ENCODE data around the gene CDH15. TPM values are rescaled to one million over a fixed set of nuclear protein-coding genes. Genes with fewer than 3 reads are reported as not detected.

Gene CDH15
- total RNA-seq (121 TPM), polyA plus RNA-seq (ENCODE audit: insufficient read depth in 1 of 8, insufficient read length in 8 of 8, low replicate concordance in 1 of 8) (100 to 1,000 TPM; 124 to 276 (median 191) TPM)
- long read RNA-seq, donor 1, transcript CDH15-201 (14 exons, 2,847 nt) = major isoform, 10 of 30 reads
- long read RNA-seq, donor 1, transcript CDH15-203 (5 exons, 1,587 nt) = minor isoform, 6 of 30 reads
- long read RNA-seq, donor 1, partial matches to known transcripts = 14 of 30 reads
- long read RNA-seq, donor 1, other reads (novel, unspliced or antisense) = 0 of 30 reads
- long read RNA-seq, donor 2 = 0 reads
- long read RNA-seq, donor 3, transcript CDH15-203 (5 exons, 1,587 nt) = minor isoform, 11 of 131 reads
- long read RNA-seq, donor 3, transcript CDH15-201 (14 exons, 2,847 nt) = major isoform, 68 of 131 reads
- long read RNA-seq, donor 3, partial matches to known transcripts = 52 of 131 reads
- long read RNA-seq, donor 3, other reads (novel, unspliced or antisense) = 0 of 131 reads
- long read RNA-seq, donor 4, transcript CDH15-201 (14 exons, 2,847 nt) = major isoform, 25 of 67 reads
- long read RNA-seq, donor 4, partial matches to known transcripts = 39 of 67 reads
- long read RNA-seq, donor 4, other reads (novel, unspliced or antisense) = 0 of 67 reads
- long read RNA-seq, donor 5, transcript CDH15-201 (14 exons, 2,847 nt) = major isoform, 21 of 89 reads
- long read RNA-seq, donor 5, partial matches to known transcripts = 64 of 89 reads
- long read RNA-seq, donor 5, other reads (novel, unspliced or antisense) = 0 of 89 reads
- long read RNA-seq, donor 6, transcript CDH15-203 (5 exons, 1,587 nt) = minor isoform, 6 of 107 reads
- long read RNA-seq, donor 6, transcript CDH15-201 (14 exons, 2,847 nt) = major isoform, 39 of 107 reads
- long read RNA-seq, donor 6, partial matches to known transcripts = 62 of 107 reads
- long read RNA-seq, donor 6, other reads (novel, unspliced or antisense) = 0 of 107 reads
- long read RNA-seq, donor 7, transcript CDH15-201 (14 exons, 2,847 nt) = major isoform, 23 of 58 reads
- long read RNA-seq, donor 7, partial matches to known transcripts = 33 of 58 reads
- long read RNA-seq, donor 7, other reads (novel, unspliced or antisense) = 0 of 58 reads
- long read RNA-seq, donor 8, transcript CDH15-201 (14 exons, 2,847 nt) = major isoform, 6 of 24 reads
- long read RNA-seq, donor 8, transcript CDH15-203 (5 exons, 1,587 nt) = major isoform, 6 of 24 reads
- long read RNA-seq, donor 8, partial matches to known transcripts = 12 of 24 reads
- long read RNA-seq, donor 8, other reads (novel, unspliced or antisense) = 0 of 24 reads
- long read RNA-seq, donor 9, transcript CDH15-201 (14 exons, 2,847 nt) = major isoform, 6 of 50 reads
- long read RNA-seq, donor 9, partial matches to known transcripts = 43 of 50 reads
- long read RNA-seq, donor 9, other reads (novel, unspliced or antisense) = 0 of 50 reads
- long read RNA-seq, donor 10, transcript CDH15-201 (14 exons, 2,847 nt) = major isoform, 7 of 38 reads
- long read RNA-seq, donor 10, partial matches to known transcripts = 28 of 38 reads
- long read RNA-seq, donor 10, other reads (novel, unspliced or antisense) = 0 of 38 reads
- long read RNA-seq, donor 11, transcript CDH15-201 (14 exons, 2,847 nt) = major isoform, 18 of 59 reads
- long read RNA-seq, donor 11, partial matches to known transcripts = 39 of 59 reads
- long read RNA-seq, donor 11, other reads (novel, unspliced or antisense) = 0 of 59 reads

GRCh38 chr16:89171216-89172170 is at the start of gene CDH15:
TSS of gene CDH15 (plus strand) at chr16:89171748. CDS start at chr16:89171832, 84 bp downstream.
- Histone ChIP-seq H3K4me1 (ENCODE audit: control insufficient read depth, insufficient read depth, low read length) (peaks cover 63% of the 10 kb centered on the region), H3K27me3 (ENCODE audit: control insufficient read depth, insufficient read depth, low read length) (peaks cover 27% of the 10 kb centered on the region), H3K36me3 (ENCODE audit: control insufficient read depth, insufficient read depth, low read length) (peaks cover 9% of the 10 kb centered on the region), H3K27ac (ENCODE audit: low read length) (peak within 1 kb of the TSS; percentile 86), H3K9me3 (replicated peaks; ENCODE audit: control insufficient read depth, low read depth, low read length) (no peaks in the 10 kb centered on the region), H3K4me3 (ENCODE audit: low read length) (peak within 1 kb of the TSS; percentile 88)
- WGBS (ENCODE audit: insufficient coverage) = 3% methylated on average over 59 of the region's 74 CpGs
- DNase-seq = peak; percentile 95

- H3K4me1 ChIP-seq (ENCODE audit: control insufficient read depth, insufficient read depth, low read length) = no peaks in the 10 kb centered on the region
- H3K27me3 ChIP-seq (ENCODE audit: control insufficient read depth, insufficient read depth, low read length) = no peaks in the 10 kb centered on the region
- no peak for DNase-seq
- H3K4me3 ChIP-seq (ENCODE audit: low read length) = no peak overlapping the region
- peaks cover 64% of the 10 kb centered on the region for H3K36me3 ChIP-seq (ENCODE audit: control insufficient read depth, insufficient read depth, low read length)
- H3K9me3 ChIP-seq (replicated peaks; ENCODE audit: control insufficient read depth, low read depth, low read length) = no peaks in the 10 kb centered on the region
- H3K27ac ChIP-seq (ENCODE audit: low read length) = no peak overlapping the region
- 74% methylated on average over 6 of the region's 11 CpGs for WGBS (ENCODE audit: insufficient coverage)
These were observed 49.2 kb upstream of the CDH15 start for GRCh38 chr16:89122322-89122851.

- DNase-seq = no peak
- Histone ChIP-seq H3K9me3 (replicated peaks; ENCODE audit: control insufficient read depth, low read depth, low read length) (no peaks in the 10 kb centered on the region), H3K36me3 (ENCODE audit: control insufficient read depth, insufficient read depth, low read length) (peaks cover 56% of the 10 kb centered on the region), H3K4me1 (ENCODE audit: control insufficient read depth, insufficient read depth, low read length) (no peaks in the 10 kb centered on the region), H3K4me3 (ENCODE audit: low read length) (no peak overlapping the region), H3K27ac (ENCODE audit: low read length) (no peak overlapping the region), H3K27me3 (ENCODE audit: control insufficient read depth, insufficient read depth, low read length) (no peaks in the 10 kb centered on the region)
- 81% methylated on average over 25 of the region's 25 CpGs for WGBS (ENCODE audit: insufficient coverage)
These were observed 48.3 kb upstream of the CDH15 start for GRCh38 chr16:89123001-89123830.

DNA sequence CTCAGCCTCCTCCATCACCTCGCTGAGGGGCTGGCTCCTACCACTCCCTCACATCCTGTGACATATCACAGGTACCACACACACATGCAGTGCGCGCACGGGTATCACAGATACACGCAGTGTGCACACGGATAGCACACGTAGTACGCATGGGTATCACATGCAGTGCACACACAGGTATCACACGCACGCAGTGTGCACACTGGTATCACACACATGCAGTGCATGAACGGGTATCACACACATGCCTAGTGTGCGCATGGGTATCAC is 47.8 kb upstream of the CDH15 start:
- WGBS (ENCODE audit: insufficient coverage) = 96% methylated on average over 11 of the region's 12 CpGs
- Histone ChIP-seq H3K4me3 (ENCODE audit: low read length) (no peak overlapping the region), H3K4me1 (ENCODE audit: control insufficient read depth, insufficient read depth, low read length) (no peaks in the 10 kb centered on the region), H3K9me3 (replicated peaks; ENCODE audit: control insufficient read depth, low read depth, low read length) (no peaks in the 10 kb centered on the region), H3K36me3 (ENCODE audit: control insufficient read depth, insufficient read depth, low read length) (peaks cover 50% of the 10 kb centered on the region), H3K27ac (ENCODE audit: low read length) (no peak overlapping the region), H3K27me3 (ENCODE audit: control insufficient read depth, insufficient read depth, low read length) (no peaks in the 10 kb centered on the region)
- DNase-seq = no peak

DNA sequence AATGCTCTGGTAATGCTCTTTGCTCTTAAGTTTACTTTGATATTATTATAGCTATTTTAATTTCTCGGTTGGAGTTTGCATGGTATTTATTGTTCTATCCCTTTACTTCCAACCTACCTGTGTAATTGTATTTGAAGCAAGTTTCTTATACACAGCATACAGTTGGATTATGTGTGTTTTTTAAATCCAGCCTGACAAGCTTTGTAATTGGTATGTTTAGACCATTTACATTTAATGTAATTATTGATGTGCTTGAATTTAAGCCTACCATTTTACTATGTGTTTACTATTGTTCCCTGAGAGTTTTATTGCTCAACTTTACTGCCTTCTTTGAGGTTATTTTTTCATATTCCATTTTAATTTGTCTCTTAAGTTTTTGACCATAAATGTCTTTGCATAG is 42.2 kb upstream of the CDH15 start:
- peaks cover 32% of the 10 kb centered on the region for H3K36me3 ChIP-seq (ENCODE audit: control insufficient read depth, insufficient read depth, low read length)
- no peak for DNase-seq
- H3K27ac ChIP-seq (ENCODE audit: low read length) = no peak overlapping the region
- no peaks in the 10 kb centered on the region for H3K4me1 ChIP-seq (ENCODE audit: control insufficient read depth, insufficient read depth, low read length)
- WGBS (ENCODE audit: insufficient coverage) = no CpG with 5 or more reads among the region's 1 CpG
- peaks cover 6% of the 10 kb centered on the region for H3K9me3 ChIP-seq (replicated peaks; ENCODE audit: control insufficient read depth, low read depth, low read length)
- no peaks in the 10 kb centered on the region for H3K27me3 ChIP-seq (ENCODE audit: control insufficient read depth, insufficient read depth, low read length)
- no peak overlapping the region for H3K4me3 ChIP-seq (ENCODE audit: low read length)

DNA sequence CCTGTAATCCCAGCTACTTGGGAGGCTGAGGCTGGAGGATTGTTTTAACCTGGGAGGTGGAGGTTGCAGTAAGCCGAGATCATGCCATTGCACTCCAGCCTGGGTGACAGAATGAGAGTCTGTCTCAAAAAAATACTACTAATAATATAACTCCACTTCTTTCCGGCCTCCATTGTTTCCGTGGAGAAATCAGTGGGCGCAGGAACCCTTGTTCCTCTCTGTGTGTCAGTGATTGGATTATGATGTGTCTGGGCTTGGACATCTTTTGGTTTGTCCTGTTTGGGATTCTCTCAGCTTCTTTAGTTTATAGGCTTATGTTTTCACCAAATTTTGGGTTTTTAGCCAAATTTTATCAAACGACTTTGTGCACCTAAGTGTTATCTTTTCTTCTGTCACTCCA is 41.1 kb upstream of the CDH15 start:
- no peaks in the 10 kb centered on the region for H3K27me3 ChIP-seq (ENCODE audit: control insufficient read depth, insufficient read depth, low read length)
- peaks cover 6% of the 10 kb centered on the region for H3K9me3 ChIP-seq (replicated peaks; ENCODE audit: control insufficient read depth, low read depth, low read length)
- WGBS (ENCODE audit: insufficient coverage) = 100% methylated on average over 1 of the region's 5 CpGs
- peaks cover 32% of the 10 kb centered on the region for H3K36me3 ChIP-seq (ENCODE audit: control insufficient read depth, insufficient read depth, low read length)
- DNase-seq = no peak
- no peak overlapping the region for H3K4me3 ChIP-seq (ENCODE audit: low read length)
- no peaks in the 10 kb centered on the region for H3K4me1 ChIP-seq (ENCODE audit: control insufficient read depth, insufficient read depth, low read length)
- H3K27ac ChIP-seq (ENCODE audit: low read length) = no peak overlapping the region

- H3K27me3 ChIP-seq (ENCODE audit: control insufficient read depth, insufficient read depth, low read length) = no peaks in the 10 kb centered on the region
- peaks cover 35% of the 10 kb centered on the region for H3K36me3 ChIP-seq (ENCODE audit: control insufficient read depth, insufficient read depth, low read length)
- no peak overlapping the region for H3K4me3 ChIP-seq (ENCODE audit: low read length)
- no peak overlapping the region for H3K27ac ChIP-seq (ENCODE audit: low read length)
- H3K4me1 ChIP-seq (ENCODE audit: control insufficient read depth, insufficient read depth, low read length) = no peaks in the 10 kb centered on the region
- WGBS (ENCODE audit: insufficient coverage) = 97% methylated on average over 17 of the region's 17 CpGs
- H3K9me3 ChIP-seq (replicated peaks; ENCODE audit: control insufficient read depth, low read depth, low read length) = peaks cover 6% of the 10 kb centered on the region
- no peak for DNase-seq
These were observed 39.8 kb upstream of the CDH15 start for GRCh38 chr16:89131783-89132182.

Data from muscle of leg (tissue), 16 donors.